ENCODE data around the gene UGT8. TPM values are rescaled to one million over a fixed set of nuclear protein-coding genes. Genes with fewer than 3 reads are reported as not detected.

The UGT8 gene
- total RNA-seq, 4 donors from 2014 or later: 1.0 to 3.7 (median 2.2) TPM

DNA sequence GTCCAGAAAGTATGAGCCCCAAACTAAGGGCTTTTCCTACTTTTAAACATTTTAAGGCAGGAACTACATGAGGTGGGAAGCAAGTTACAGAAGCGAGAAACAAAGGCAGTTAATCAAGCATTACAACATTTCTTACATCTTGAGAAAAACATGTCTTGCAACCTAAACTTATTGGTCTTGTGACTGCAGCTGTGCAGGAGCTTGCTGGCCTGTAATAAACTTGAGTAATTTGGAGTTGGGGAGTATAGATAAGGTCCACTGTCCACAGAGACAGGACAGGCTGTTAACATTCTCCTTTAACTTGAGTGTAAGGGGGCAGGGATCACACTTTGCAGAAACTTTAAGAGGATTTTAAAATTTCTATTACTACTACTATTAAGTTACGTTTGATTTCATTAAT is 2.7 kb upstream of the UGT8 start:
- 74 to 88% methylated on average over 2 of the region's 2 CpGs for WGBS, 2 donors
- TF ChIP-seq, protein P1, sequence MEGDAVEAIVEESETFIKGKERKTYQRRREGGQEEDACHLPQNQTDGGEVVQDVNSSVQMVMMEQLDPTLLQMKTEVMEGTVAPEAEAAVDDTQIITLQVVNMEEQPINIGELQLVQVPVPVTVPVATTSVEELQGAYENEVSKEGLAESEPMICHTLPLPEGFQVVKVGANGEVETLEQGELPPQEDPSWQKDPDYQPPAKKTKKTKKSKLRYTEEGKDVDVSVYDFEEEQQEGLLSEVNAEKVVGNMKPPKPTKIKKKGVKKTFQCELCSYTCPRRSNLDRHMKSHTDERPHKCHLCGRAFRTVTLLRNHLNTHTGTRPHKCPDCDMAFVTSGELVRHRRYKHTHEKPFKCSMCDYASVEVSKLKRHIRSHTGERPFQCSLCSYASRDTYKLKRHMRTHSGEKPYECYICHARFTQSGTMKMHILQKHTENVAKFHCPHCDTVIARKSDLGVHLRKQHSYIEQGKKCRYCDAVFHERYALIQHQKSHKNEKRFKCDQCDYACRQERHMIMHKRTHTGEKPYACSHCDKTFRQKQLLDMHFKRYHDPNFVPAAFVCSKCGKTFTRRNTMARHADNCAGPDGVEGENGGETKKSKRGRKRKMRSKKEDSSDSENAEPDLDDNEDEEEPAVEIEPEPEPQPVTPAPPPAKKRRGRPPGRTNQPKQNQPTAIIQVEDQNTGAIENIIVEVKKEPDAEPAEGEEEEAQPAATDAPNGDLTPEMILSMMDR (IDR thresholded peaks at IDR 0.05): no peak
- no peak for TF ChIP-seq POLR2A (IDR thresholded peaks at IDR 0.05)
- intact Hi-C loops (cut with DNase I; ENCODE audit: low total_unique reads): no loop called here
- no peak for DNase-seq (ENCODE audit: low spot score in 2 of 2)
- H3K4me3 ChIP-seq (ENCODE audit: low read depth, poor library complexity, severe bottlenecking): no peak overlapping the region

DNA sequence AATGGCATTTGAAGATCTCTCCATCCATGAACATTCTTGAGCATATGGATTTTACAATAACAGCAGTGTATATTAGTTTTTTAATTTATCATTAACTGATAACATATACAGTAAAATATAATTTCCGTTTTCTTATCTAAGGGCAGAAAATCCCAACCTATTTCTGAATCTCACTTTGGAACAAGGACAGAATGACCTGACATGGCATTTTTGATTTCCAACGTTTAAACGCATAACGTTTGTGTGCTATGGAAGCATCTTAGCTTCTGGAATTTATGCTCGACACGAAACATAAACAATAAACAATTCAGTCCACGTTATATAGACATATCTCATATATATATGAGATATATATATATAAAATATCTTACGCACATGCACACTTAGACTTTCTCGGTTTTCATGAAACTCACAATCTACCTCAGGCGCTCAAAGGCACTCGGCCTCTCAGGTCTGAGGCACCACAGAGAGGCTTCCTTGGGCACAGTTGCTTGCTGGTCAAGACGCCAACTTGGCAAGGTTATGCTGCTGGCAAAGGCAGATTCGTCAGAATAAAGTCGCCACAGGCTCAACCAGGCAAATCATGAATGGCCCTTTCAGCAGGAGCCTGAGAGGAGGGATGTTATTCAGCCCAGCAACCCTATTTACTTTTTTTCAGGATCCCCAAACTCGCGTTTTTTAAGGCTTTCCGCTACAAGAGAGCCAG is 1.0 kb upstream of the UGT8 start:
- 53 to 56% methylated on average over 17 of the region's 17 CpGs for WGBS, 2 donors
- intact Hi-C loops (cut with DNase I; ENCODE audit: low total_unique reads): no loop called here
- H3K4me3 ChIP-seq (ENCODE audit: low read depth, poor library complexity, severe bottlenecking): no peak overlapping the region
- no peak for DNase-seq (ENCODE audit: low spot score in 2 of 2)
- TF ChIP-seq, protein P1 (IDR thresholded peaks at IDR 0.05): no peak
- no peak for TF ChIP-seq POLR2A (IDR thresholded peaks at IDR 0.05)

DNA sequence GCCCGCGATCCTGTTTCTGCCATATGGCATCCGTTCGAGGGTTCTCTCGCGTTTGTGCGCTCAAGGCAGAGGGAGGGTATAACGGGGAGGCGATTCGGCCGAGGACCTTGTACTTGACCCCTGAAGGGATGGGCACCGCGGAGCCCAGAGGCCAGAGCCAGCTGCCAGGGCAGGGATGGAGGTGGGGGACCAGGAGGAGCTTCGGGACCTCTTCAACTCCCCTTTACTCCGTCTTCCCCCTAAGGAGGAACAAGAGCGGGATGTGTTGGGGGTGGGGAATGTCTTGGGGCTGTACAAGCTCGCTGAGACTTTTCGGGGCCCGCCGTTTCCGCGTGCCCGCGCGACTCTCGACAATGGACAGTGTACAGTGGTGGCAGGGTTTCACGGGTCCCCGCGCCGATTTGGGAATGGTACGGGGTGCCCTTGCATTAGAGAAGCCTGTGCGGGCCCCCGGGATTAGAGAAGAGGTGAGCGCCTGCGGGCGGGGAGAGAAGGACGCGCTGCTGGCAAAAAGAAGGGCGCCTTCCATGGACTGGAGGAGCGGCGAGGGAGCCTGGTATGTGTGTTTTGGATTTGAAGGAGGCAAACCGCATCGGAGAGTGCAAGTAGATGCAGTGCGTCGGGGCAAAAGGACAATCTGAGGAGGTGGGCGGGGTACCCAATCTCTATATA is 760 bp downstream of the UGT8 start:
- H3K4me3 ChIP-seq (ENCODE audit: low read depth, poor library complexity, severe bottlenecking): peak overlapping the region; percentile 1
- peak in 1 of 2 donors; percentile 86 for DNase-seq (ENCODE audit: low spot score in 2 of 2)
- intact Hi-C loops (cut with DNase I; ENCODE audit: low total_unique reads): no loop called here
- no peak for TF ChIP-seq POLR2A (IDR thresholded peaks at IDR 0.05)
- TF ChIP-seq, protein P1 (IDR thresholded peaks at IDR 0.05): no peak
- 2% methylated on average over 46 of the region's 46 CpGs for WGBS, 2 donors

DNA sequence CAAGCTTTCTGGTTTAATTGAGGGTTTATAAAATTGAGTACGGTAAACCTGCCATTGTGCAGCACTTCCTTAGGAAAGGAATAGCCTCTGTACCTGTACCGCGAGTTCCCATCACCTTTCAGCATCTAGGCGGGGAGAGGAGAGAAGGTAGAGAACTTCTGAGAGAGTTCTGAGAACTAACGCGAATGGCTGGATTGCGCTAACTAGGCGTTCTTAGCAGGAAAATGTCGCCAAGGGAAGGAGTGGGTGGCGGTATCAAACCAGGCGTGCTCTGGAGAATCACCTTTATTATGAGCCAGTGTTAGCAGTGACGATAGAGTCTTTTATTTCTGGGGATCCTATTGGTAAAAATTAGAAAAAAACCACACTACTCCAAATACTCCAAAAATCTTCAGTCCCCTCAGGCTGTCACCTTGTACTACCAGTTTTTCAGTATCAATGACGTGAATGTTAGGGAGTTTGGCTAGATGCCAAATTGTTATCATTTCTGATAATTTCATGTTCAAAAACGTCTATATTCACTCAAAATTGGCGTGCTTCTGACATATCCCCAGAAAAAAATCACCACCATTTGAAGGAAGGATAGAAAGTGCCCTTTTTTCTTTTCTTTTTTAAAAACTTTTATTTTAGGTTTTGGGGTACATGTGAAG is 1.4 kb downstream of the UGT8 start:
- TF ChIP-seq, protein P1 (IDR thresholded peaks at IDR 0.05): no peak
- no peak for TF ChIP-seq POLR2A (IDR thresholded peaks at IDR 0.05)
- no peak for DNase-seq (ENCODE audit: low spot score in 2 of 2)
- no peak overlapping the region for H3K4me3 ChIP-seq (ENCODE audit: low read depth, poor library complexity, severe bottlenecking)
- intact Hi-C loops (cut with DNase I; ENCODE audit: low total_unique reads): no loop called here
- 13 to 14% methylated on average over 15 of the region's 15 CpGs for WGBS, 2 donors

DNA sequence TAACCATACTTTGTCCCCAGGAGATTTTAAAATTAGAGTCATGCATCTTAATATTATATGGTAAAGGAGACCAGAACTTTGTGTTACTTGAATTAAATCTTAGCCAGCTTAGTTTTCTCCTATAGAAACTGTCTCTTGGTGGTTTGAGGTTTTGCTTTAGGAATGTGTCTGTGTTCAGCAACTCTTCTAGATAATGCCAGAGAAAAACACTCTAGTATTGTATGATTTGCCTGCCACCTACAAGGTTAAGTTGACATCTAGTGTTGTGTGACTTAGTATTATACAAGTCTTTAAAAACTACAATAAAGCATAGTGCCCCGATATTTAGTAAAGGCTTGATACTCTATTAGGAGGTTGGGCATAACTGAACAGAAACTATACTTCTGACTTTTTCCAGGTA is 2.1 kb downstream of the UGT8 start:
- H3K4me3 ChIP-seq (ENCODE audit: low read depth, poor library complexity, severe bottlenecking): no peak overlapping the region
- WGBS, 2 donors: 83 to 87% methylated on average over 1 of the region's 1 CpG
- intact Hi-C loops (cut with DNase I; ENCODE audit: low total_unique reads): no loop called here
- no peak for DNase-seq (ENCODE audit: low spot score in 2 of 2)
- TF ChIP-seq, protein P1 (IDR thresholded peaks at IDR 0.05): no peak
- no peak for TF ChIP-seq POLR2A (IDR thresholded peaks at IDR 0.05)
